Stimulated activated naive B cell treated with anti-CD40 and anti-IgM and Interleukin-4, amounts not matched to agents 10 μg/mL and 1 μg/mL and 100 μg/mL, for 72 hours (primary cell): ENCODE data around the gene KCNAB1.
"Not testable (repeated sequence)": the region's sequence is repeated elsewhere in the genome, so short reads cannot be mapped to it uniquely, and the experiment has no call there.

Experiments
- ATAC-seq, 2 donors: fragments of 150-1000 bp; cut with Tn5 transposase; replicated peaks; 2 replicates each; pipeline ENCODE4 v1.10.0; 2021; ENCODE audit warnings: moderate library complexity in 1 of 2
- DNase-seq: peaks from one replicate; pipeline ENCODE4 v3.0.0; 2021
- H3K27ac Mint-ChIP-seq: one replicate; pipeline ENCODE4 v1.8.0; 2022; ENCODE audit warnings: mild to moderate bottlenecking, mixed read lengths
- H3K27me3 Mint-ChIP-seq, 2 donors: one replicate each; pipeline ENCODE4 v1.8.0; 2022; ENCODE audit warnings: mixed read lengths in 2 of 2
- H3K36me3 Mint-ChIP-seq, 2 donors: one replicate each; pipeline ENCODE4 v1.8.0; 2022; ENCODE audit warnings: mixed read lengths in 2 of 2, mild to moderate bottlenecking in 1 of 2
- H3K4me1 Mint-ChIP-seq, 2 donors: one replicate each; pipeline ENCODE4 v1.8.0; 2022; ENCODE audit warnings: mixed read lengths in 2 of 2, mild to moderate bottlenecking in 1 of 2
- H3K4me3 Mint-ChIP-seq, 2 donors: one replicate each; pipeline ENCODE4 v1.8.0; 2022; ENCODE audit warnings: mild to moderate bottlenecking in 2 of 2, mixed read lengths in 2 of 2, moderate library complexity in 1 of 2
- H3K9me3 Mint-ChIP-seq, 2 donors: one replicate each; pipeline ENCODE4 v1.8.0; 2022; ENCODE audit warnings: mixed read lengths in 2 of 2, mild to moderate bottlenecking in 1 of 2

KCNAB1 gene

GRCh38 chr3:156209631-156210335, 89.4 kb downstream of the KCNAB1 start:
- no peaks in the 10 kb centered on the region for H3K9me3 Mint-ChIP-seq
- ATAC-seq (no peak), DNase-seq (no peak)
- H3K4me3 Mint-ChIP-seq: no peak overlapping the region
- H3K4me1 Mint-ChIP-seq: no peaks in the 10 kb centered on the region
- H3K27me3 Mint-ChIP-seq: peaks cover 15% of the 10 kb centered on the region in 2 donors
- no peaks in the 10 kb centered on the region for H3K36me3 Mint-ChIP-seq
- H3K27ac Mint-ChIP-seq: no peak overlapping the region

- Mint-ChIP-seq H3K27me3 (peaks cover 15 to 21% of the 10 kb centered on the region in 2 donors), H3K36me3 (no peaks in the 10 kb centered on the region), H3K4me3 (no peak overlapping the region), H3K4me1 (no peaks in the 10 kb centered on the region), H3K27ac (no peak overlapping the region), H3K9me3 (no peaks in the 10 kb centered on the region)
- ATAC-seq (no peak), DNase-seq (no peak)
These were observed 91.2 kb downstream of the KCNAB1 start for GRCh38 chr3:156211583-156211982.

- H3K27ac Mint-ChIP-seq: no peak overlapping the region
- DNase-seq (no peak), ATAC-seq (no peak)
- H3K36me3 Mint-ChIP-seq: no peaks in the 10 kb centered on the region
- H3K27me3 Mint-ChIP-seq: peaks cover 17 to 27% of the 10 kb centered on the region in 2 donors
- no peak overlapping the region for H3K4me3 Mint-ChIP-seq
- no peaks in the 10 kb centered on the region for H3K4me1 Mint-ChIP-seq
- H3K9me3 Mint-ChIP-seq: peaks cover 0 to 2% of the 10 kb centered on the region in 2 donors
These were observed 94.3 kb downstream of the KCNAB1 start for GRCh38 chr3:156214676-156215075.

GRCh38 chr3:156215751-156216150, 95.4 kb downstream of the KCNAB1 start:
- H3K27me3 Mint-ChIP-seq: peaks cover 17 to 32% of the 10 kb centered on the region in 2 donors
- ATAC-seq: no peak
- DNase-seq: no peak
- no peaks in the 10 kb centered on the region for H3K4me1 Mint-ChIP-seq
- H3K27ac Mint-ChIP-seq: no peak overlapping the region
- H3K4me3 Mint-ChIP-seq: no peak overlapping the region
- H3K9me3 Mint-ChIP-seq: peaks cover 0 to 6% of the 10 kb centered on the region in 2 donors
- H3K36me3 Mint-ChIP-seq: no peaks in the 10 kb centered on the region

GRCh38 chr3:156216216-156216615, 95.8 kb downstream of the KCNAB1 start:
- Mint-ChIP-seq H3K9me3 (peaks cover 0 to 6% of the 10 kb centered on the region in 2 donors), H3K36me3 (no peaks in the 10 kb centered on the region), H3K27me3 (peaks cover 17 to 32% of the 10 kb centered on the region in 2 donors), H3K4me1 (no peaks in the 10 kb centered on the region), H3K27ac (no peak overlapping the region), H3K4me3 (no peak overlapping the region)
- ATAC-seq: no peak
- no peak for DNase-seq

GRCh38 chr3:156216852-156217251, 96.5 kb downstream of the KCNAB1 start:
- H3K9me3 Mint-ChIP-seq: peaks cover 0 to 6% of the 10 kb centered on the region in 2 donors

GRCh38 chr3:156217674-156218352, 97.4 kb downstream of the KCNAB1 start:
- Mint-ChIP-seq H3K9me3 (peaks cover 0 to 6% of the 10 kb centered on the region in 2 donors), H3K4me3 (no peak overlapping the region), H3K27me3 (peaks cover 6 to 18% of the 10 kb centered on the region in 2 donors), H3K4me1 (no peaks in the 10 kb centered on the region), H3K36me3 (no peaks in the 10 kb centered on the region), H3K27ac (no peak overlapping the region)
- DNase-seq: no peak
- ATAC-seq: no peak

More at GRCh38 chr3:156216852-156217251, 96.5 kb downstream of the KCNAB1 start:
- Mint-ChIP-seq H3K36me3 (no peaks in the 10 kb centered on the region), H3K27me3 (peaks cover 13 to 28% of the 10 kb centered on the region in 2 donors), H3K4me1 (no peaks in the 10 kb centered on the region), H3K4me3 (no peak overlapping the region), H3K27ac (no peak overlapping the region)
- DNase-seq (no peak), ATAC-seq (no peak)

GRCh38 chr3:156218353-156218744, 98.0 kb downstream of the KCNAB1 start:
- Mint-ChIP-seq H3K27me3 (peaks cover 6 to 17% of the 10 kb centered on the region in 2 donors), H3K36me3 (no peaks in the 10 kb centered on the region), H3K4me3 (no peak overlapping the region), H3K9me3 (peaks cover 0 to 6% of the 10 kb centered on the region in 2 donors), H3K27ac (no peak overlapping the region), H3K4me1 (no peaks in the 10 kb centered on the region)
- no peak for DNase-seq
- no peak for ATAC-seq

- peaks cover 0 to 17% of the 10 kb centered on the region in 2 donors for H3K27me3 Mint-ChIP-seq
- not testable (repeated sequence) for H3K4me1 Mint-ChIP-seq, H3K4me3 Mint-ChIP-seq, H3K9me3 Mint-ChIP-seq, DNase-seq, ATAC-seq, H3K36me3 Mint-ChIP-seq, H3K27ac Mint-ChIP-seq
These were observed 102.0 kb downstream of the KCNAB1 start for GRCh38 chr3:156222381-156222780.

GRCh38 chr3:156224046-156224445, 103.7 kb downstream of the KCNAB1 start:
- not testable (repeated sequence) for H3K9me3 Mint-ChIP-seq, H3K4me1 Mint-ChIP-seq, DNase-seq, H3K4me3 Mint-ChIP-seq, ATAC-seq, H3K27me3 Mint-ChIP-seq, H3K36me3 Mint-ChIP-seq, H3K27ac Mint-ChIP-seq

GRCh38 chr3:156226676-156227420, 106.5 kb downstream of the KCNAB1 start:
- no peak overlapping the region for H3K27ac Mint-ChIP-seq
- peaks cover 4 to 5% of the 10 kb centered on the region in 2 donors for H3K27me3 Mint-ChIP-seq
- H3K9me3 Mint-ChIP-seq: no peaks in the 10 kb centered on the region
- DNase-seq (no peak), ATAC-seq (no peak)
- H3K36me3 Mint-ChIP-seq: no peaks in the 10 kb centered on the region
- H3K4me1 Mint-ChIP-seq: no peaks in the 10 kb centered on the region
- no peak overlapping the region for H3K4me3 Mint-ChIP-seq

GRCh38 chr3:156227704-156228103, 107.3 kb downstream of the KCNAB1 start:
- peaks cover 4 to 5% of the 10 kb centered on the region in 2 donors for H3K27me3 Mint-ChIP-seq
- no peaks in the 10 kb centered on the region for H3K36me3 Mint-ChIP-seq
- no peaks in the 10 kb centered on the region for H3K4me1 Mint-ChIP-seq
- DNase-seq (no peak), ATAC-seq (no peak)
- H3K9me3 Mint-ChIP-seq: no peaks in the 10 kb centered on the region
- H3K4me3 Mint-ChIP-seq: no peak overlapping the region
- no peak overlapping the region for H3K27ac Mint-ChIP-seq

- Mint-ChIP-seq H3K4me3 (no peak overlapping the region), H3K36me3 (no peaks in the 10 kb centered on the region), H3K27me3 (peaks cover 14 to 15% of the 10 kb centered on the region in 2 donors)
These were observed 110.0 kb downstream of the KCNAB1 start for GRCh38 chr3:156230278-156230900.

GRCh38 chr3:156231221-156231620, 110.8 kb downstream of the KCNAB1 start:
- not testable (repeated sequence) for H3K27ac Mint-ChIP-seq, H3K9me3 Mint-ChIP-seq, ATAC-seq, H3K4me1 Mint-ChIP-seq, H3K36me3 Mint-ChIP-seq, H3K4me3 Mint-ChIP-seq, DNase-seq
- H3K27me3 Mint-ChIP-seq: peaks cover 14 to 15% of the 10 kb centered on the region in 2 donors

More at GRCh38 chr3:156230278-156230900, 110.0 kb downstream of the KCNAB1 start:
- H3K9me3 Mint-ChIP-seq: peaks cover 0 to 2% of the 10 kb centered on the region in 2 donors
- DNase-seq (no peak), ATAC-seq (no peak)
- H3K4me1 Mint-ChIP-seq: no peaks in the 10 kb centered on the region
- H3K27ac Mint-ChIP-seq: no peak overlapping the region
